CD4-positive, alpha-beta T cell treated with Interleukin-1 beta for 1 hour (primary cell): ENCODE data around the gene GMEB2.
"Not testable (repeated sequence)": the region's sequence is repeated elsewhere in the genome, so short reads cannot be mapped to it uniquely, and the experiment has no call there.

Experiments used
- DNase-seq, 2 donors: peaks; one replicate each; pipeline ENCODE4 v3.0.0-alpha.2; 2020 to 2022

Gene GMEB2

DNA sequence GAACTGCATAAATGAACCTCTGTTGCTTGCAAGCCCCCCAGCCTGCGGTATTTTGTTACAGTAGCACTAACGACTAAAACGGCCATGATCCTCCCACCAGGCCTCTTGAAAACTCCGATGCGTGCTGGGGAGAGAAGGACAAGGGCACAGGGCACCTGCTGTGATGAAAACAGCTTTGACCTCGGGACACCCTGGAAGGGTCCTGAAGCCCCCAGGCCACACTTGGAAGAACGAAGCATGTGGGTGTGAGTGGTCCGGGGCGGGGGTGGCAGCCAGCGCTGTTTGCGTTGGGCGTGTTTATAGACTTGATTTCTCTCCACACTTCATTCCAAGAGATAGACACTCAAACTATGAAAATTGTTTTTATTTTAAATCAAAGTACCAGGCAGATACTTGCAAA is 39.6 kb downstream of the GMEB2 start:
- DNase-seq = no peak

DNA sequence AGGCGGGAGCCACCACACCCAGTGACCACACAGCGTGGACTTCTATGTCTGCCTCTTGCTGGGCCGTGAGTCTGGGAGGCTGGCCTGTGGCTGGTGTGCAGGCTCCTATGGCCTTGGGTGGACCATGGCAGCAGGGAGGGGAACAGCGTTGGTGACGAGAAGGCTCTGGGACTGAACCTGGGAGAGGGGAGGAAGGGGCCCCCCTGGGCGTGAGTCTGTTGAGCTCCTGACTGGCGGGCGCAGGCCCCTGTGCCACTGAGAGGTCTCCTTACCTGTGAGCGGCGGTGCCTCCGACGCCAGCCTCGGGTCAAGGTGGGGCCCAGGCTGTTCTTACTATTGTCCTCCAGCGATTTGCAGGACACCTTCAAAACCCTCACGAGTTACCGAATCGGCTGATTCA is 40.1 kb downstream of the GMEB2 start:
- DNase-seq = no peak

DNA sequence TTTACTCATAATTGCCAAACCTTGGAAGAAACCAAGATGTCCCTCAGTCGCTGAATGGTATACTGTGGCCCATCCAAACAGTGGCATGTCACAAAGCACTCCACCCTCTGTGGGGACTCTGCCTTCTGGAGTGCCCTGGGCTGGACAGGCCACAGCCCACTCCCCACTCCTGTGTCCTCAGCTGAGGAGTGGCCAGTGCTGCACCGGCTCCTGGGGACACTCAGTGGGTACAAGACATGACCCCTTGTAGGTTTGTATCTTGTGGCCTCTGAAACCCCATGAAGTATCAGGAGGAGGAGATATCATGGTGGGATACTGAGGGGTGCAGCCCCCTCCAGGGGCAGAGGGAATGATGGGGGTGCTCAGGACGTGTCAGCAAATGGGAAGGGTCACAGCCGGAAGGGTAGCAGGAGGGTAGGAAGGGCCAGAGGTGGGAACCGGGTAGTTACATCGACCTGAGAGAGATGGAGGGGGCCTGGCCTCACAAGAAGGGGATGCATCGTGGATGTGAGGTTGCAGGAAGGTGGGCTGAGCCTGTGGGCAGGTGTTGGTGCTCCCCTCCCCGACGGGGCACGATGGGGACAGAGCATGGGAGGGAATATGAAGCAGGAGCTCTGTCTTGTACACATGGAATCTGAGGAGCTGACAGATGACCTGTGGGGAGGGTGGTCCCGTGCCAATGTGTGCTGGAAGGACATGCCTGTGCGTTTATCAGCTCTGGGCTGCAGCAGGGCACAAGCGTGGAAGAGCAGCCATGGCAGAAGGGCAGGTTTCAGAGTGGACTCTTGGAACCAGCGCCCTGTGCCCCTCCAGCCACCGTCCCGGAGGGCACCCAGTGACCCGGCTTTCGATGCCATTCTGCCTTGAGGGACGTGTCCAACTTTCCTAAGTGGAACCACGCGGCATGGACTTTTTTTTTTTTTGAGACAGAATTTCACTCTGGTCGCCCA is 41.0 kb downstream of the GMEB2 start:
- no peak for DNase-seq

GRCh38 chr20:63582382-63583063 is 44.4 kb downstream of the GMEB2 start:
- DNase-seq = no peak

- DNase-seq = peak; percentile 80 to 83
Measured at GRCh38 chr20:63580796-63581461, 46.0 kb downstream of the GMEB2 start.

GRCh38 chr20:63579017-63579694 is 47.7 kb downstream of the GMEB2 start:
- DNase-seq = no peak

DNA sequence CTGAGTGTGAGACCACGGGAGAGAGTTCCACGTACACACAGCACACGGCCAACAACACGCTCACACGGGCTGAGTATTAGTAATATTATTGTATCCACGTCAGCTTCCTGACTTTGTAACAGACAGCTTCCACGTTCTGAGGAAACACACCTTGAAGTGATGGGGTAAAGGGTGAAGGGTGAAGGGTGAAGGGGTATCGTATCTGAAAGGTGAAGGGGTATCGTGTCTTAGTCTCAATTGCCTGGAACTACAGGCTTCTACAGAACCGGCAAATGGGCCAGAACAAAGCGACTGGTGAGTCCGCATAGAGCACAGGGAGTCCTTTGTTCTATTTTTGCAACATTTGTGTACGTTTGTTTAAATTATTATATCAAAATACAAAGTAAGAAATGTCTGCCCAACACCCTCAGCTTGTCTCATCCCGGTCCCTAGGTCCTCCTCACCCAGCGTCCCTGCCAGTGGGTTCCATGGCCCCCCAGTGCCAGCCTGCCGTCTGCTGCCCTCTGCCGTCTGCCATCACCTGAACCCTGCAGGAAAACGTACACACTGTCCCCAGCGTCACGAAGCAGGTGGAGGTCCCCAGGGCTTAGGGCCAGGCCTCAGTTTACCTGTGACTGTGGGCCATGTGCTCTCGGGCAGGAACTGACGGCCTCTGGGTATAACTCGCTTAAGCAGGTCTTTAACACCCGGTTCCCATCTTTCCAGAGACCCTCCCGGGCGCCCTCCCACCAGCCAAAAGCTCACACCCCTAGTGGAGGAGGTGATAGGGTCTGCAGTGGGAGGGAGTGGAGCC is 48.5 kb downstream of the GMEB2 start:
- DNase-seq = peak in 1 of 2 donors; percentile 15

DNA sequence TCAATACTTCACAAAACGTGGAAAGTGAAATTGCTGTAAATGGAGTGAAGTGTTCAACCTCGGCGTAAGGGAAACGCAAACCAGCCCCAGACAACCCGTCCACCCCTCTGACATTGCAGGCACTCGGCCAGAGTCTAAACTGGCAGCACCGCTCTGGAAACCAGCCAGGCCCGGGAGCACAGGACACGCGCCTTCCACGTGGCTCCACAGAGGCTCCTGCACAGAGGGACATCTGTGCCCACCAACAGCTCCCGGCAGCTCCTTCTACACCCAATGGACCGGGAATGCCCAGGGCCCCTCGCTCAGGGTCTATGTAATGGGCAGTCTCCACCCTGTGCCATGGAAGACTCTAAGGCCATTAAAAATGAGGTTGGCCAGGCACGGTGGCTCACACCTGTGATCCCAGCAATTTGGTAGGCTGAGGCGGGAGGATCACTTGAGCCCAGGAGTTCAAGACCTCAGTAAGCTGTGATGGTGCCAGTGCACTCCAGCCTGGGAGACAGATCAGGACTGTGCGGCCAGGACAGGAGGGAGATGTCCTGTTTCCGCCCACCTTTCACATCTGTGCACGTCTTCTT is 49.5 kb downstream of the GMEB2 start:
- no peak for DNase-seq

- no peak for DNase-seq
Measured at GRCh38 chr20:63576311-63576710, 50.6 kb downstream of the GMEB2 start.

- no peak for DNase-seq
Measured at GRCh38 chr20:63574829-63575743, 51.8 kb downstream of the GMEB2 start.

GRCh38 chr20:63574156-63574828 is 52.6 kb downstream of the GMEB2 start, which contains the start of gene HELZ2:
TSS of gene HELZ2 (minus strand) at chr20:63574239. CDS start at chr20:63572385, 1,854 bp downstream.
- DNase-seq = peak; percentile 82

DNA sequence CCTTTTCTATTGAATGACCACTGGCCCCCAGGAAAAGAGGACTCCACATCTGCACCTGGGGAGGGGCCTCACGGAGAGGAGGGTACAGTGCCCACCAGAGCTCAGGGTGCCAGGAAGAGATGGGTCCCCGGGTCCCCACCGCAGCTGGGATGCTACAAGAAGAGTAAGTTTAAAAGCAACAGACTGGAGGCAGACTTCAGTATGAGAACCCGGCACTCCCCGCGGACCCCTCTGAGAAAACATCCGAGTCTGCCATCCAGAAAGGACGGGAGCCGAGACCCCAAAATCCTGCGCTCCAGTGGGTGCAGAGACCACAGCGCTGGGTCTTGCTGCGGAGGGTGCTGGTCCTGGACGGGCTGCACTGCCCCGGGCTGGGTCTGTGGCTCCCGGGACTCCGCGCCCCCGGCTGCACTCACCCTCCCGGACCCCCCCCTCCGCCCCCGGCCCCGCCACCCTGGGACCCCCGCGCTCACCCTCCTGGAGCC is 53.2 kb downstream of the GMEB2 start:
- no peak for DNase-seq

- no peak for DNase-seq
Measured at GRCh38 chr20:63572788-63573646, 53.9 kb downstream of the GMEB2 start.

DNA sequence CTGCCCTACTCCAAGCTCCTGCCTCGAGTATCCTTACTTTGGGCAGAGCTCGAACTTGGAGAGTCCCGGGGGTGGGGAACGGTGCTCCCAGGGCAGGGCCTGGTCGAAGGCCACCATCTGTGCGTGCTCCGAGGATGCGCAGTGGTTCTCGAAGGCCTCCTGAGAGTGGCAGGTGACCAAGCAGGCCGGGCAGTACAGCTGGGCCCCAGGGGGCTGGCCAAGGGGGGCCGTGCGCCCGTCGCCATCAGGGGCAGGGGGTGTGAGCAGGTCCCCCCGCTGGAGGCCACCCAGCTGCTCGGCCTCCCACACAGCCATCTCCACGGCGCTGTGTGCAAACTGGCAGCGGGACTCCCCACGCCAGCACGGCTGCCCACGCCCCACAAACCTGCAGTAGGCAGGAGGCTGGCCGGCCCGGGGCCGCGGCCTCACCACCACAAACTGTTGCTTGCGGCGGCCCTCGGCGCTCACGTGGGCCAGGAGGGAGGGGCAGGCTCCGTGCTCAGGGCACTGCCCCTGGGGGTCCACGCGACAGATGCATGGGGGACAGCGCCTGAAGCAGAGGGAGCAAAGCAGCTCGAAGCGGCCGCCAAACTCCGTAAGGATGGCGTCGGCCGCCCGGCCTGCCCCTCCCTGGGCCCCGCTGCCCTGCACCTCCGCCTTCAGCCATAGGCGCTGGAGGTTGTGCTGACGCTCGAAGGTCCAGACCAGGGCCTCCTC is 54.7 kb downstream of the GMEB2 start:
- no peak for DNase-seq

DNA sequence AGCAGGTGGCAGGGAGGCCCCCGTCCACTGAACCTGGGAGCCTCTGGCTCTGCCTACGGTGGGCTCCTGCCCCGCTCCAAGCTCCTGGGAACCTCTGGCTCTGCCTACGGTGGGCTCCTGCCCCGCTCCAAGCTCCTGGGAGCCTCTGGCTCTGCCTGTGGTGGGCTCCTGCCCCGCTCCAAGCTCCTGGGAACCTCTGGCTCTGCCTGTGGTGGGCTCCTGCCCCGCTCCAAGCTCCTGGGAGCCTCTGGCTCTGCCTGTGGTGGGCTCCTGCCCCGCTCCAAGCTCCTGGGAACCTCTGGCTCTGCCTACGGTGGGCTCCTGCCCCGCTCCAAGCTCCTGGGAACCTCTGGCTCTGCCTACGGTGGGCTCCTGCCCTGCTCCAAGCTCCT is 55.8 kb downstream of the GMEB2 start:
- DNase-seq = not testable (repeated sequence)

DNA sequence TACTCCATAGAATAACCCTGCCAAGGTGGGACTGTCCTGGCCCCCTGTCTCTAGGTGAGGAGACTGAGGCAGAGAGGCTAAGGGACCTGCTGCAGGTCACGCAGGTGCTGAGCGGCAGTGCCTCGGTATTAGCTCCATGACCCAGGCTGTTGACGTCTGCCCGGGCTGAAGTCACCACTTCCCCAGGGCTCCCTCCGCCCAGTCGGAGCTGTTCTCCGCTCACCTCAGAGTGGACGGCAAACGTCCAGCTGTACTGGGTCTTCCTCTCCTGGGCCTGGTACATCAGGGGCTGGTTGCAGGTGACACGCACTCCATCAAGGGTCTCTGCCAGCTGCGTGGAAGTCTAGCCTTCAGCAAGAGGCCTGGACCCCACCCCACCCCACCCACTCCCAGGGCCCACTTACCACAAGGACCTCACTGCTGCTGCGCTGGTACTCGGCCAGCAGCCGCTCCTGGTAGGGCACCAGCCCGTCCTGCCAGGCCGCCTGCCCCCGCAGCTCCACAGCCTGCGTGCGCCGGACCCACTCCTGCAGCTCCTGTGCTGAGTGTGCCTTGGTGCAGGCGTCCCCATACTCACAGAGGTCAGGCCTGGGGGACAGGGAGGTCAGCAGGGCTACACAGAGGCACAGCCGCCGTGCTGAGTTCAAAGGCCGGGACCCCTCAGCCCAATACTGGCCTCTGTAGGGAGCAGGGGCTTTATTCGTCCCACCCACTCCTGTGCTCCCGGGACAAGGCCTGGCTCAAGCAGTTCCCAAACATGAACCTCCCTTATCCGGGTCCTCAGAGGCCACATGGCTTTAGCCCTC is 56.4 kb downstream of the GMEB2 start:
- DNase-seq = no peak
